Spleen (tissue), 7 donors: ENCODE measurements around the gene CIDEB.

Source experiments
- POLR2A ChIP-seq, 3 donors: fragments of 450-650 bp; IDR thresholded peaks; one replicate each; pipeline ENCODE4 v1.5.1; 2017; ENCODE audit warnings: antibody characterized with exemption in 3 of 3, mild to moderate bottlenecking in 1 of 3
- POLR2AphosphoS5 ChIP-seq, 3 donors: sonication (generic); formaldehyde crosslinking; IDR thresholded peaks; one replicate each; pipeline ENCODE4 v1.5.1; 2017; ENCODE audit warnings: antibody characterized with exemption in 3 of 3
- TF ChIP-seq, protein P1 (sequence below), 11 experiments: fragments of 200-600 bp in 7 of 11; fragments of 450-650 bp in 4 of 11; sonication (generic) in 4 of 11; IDR thresholded peaks in 8 of 11; conservative IDR thresholded peaks in 3 of 11; 1 replicate in 7 of 11; 2 replicates in 4 of 11; pipeline versions ENCODE4 v1.4.0 to v1.8.0; 2016 to 2021; ENCODE audit warnings: antibody characterized with exemption in 11 of 11, inconsistent platforms in 4 of 11, mild to moderate bottlenecking in 1 of 11
- donor health status: DM: no; HTN: no; CAD: no; lungs with moderate emphysema.
- donor health status: DM: no; HTN: no; CAD: no.
- donor health status: DM: no; HTN: no; CAD: no.

DNA sequence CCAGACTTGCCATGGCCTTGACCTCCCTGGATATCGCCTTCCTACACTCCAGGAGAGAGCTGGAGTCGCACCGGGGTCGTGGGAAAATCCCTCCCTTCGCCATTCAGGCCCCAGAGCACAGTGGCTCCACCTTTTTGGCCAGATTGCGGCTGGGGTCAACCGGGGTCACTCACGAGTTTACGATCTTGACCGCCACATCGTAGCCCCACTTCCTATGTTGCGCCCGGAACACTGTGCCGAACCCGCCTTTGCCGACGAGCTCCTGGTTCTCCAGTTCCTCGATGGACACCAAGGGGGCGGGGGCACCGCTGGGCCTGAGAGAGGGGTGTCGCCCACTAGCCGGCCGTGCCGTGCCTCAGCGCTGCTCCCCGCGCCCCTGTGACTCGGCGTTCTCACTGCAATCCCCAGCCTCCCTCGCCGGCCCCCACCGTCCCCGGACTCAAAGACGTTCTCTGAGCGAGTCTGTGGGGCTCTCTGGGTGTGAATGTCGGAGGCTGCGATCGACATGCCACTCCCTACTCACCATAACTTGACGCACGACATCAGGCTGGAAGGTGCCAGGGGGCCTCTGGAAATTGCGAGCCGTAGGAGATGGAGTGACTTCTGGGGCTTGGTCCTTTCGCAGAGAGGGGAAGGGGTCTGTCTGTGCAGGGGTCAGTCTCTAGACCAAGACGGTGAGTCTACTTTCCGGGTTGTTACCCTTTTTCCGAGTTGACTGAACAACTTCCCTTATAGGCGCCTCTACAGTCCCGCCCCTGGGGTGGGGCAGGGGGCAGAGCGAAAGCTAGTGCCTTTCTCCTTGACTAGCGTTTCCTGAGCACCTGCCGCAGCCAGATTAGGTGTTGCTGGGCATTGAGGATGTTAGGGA, 31.7 kb upstream of the CIDEB start, which contains the start of gene RIPK3:
- TF ChIP-seq POLR2A (IDR thresholded peaks at IDR 0.05) (no peak), POLR2AphosphoS5 (IDR thresholded peaks at IDR 0.05) (peak; percentile 45 to 63 (median 47))
- TF ChIP-seq, protein P1, sequence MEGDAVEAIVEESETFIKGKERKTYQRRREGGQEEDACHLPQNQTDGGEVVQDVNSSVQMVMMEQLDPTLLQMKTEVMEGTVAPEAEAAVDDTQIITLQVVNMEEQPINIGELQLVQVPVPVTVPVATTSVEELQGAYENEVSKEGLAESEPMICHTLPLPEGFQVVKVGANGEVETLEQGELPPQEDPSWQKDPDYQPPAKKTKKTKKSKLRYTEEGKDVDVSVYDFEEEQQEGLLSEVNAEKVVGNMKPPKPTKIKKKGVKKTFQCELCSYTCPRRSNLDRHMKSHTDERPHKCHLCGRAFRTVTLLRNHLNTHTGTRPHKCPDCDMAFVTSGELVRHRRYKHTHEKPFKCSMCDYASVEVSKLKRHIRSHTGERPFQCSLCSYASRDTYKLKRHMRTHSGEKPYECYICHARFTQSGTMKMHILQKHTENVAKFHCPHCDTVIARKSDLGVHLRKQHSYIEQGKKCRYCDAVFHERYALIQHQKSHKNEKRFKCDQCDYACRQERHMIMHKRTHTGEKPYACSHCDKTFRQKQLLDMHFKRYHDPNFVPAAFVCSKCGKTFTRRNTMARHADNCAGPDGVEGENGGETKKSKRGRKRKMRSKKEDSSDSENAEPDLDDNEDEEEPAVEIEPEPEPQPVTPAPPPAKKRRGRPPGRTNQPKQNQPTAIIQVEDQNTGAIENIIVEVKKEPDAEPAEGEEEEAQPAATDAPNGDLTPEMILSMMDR (IDR thresholded peaks at IDR 0.05 in 8 of 11, conservative IDR thresholded peaks at IDR 0.05 in 3 of 11): no peak
